IMR-90 (cell line): ENCODE data around the gene PMPCA.

Experiments
- BHLHE40 ChIP-seq: fragments of 150-350 bp; IDR thresholded peaks from 2 replicates; pipeline ENCODE4 v1.6.1; 2016; ENCODE audit warnings: mild to moderate bottlenecking, low read depth, low read length
- CEBPB ChIP-seq: IDR thresholded peaks from 2 replicates; pipeline ENCODE4 v1.6.1; 2012; ENCODE audit warnings: low read depth, low read length, improper control_type of control experiment
- CTCF ChIP-seq: conservative IDR thresholded peaks from 2 replicates; pipeline ENCODE4 v1.5.1; 2012; ENCODE audit warnings: mild to moderate bottlenecking, low read depth, low read length, improper control_type of control experiment
- POLR2A ChIP-seq: IDR thresholded peaks from 2 replicates; pipeline ENCODE4 v1.6.1; 2012; ENCODE audit warnings: mild to moderate bottlenecking, low read depth, low read length
- RAD21 ChIP-seq: IDR thresholded peaks from 2 replicates; pipeline ENCODE4 v1.6.1; 2012; ENCODE audit warnings: low read length, improper control_type of control experiment
- RCOR1 ChIP-seq: IDR thresholded peaks from 2 replicates; pipeline ENCODE4 v1.6.1; 2012; ENCODE audit warnings: mild to moderate bottlenecking, low read length, improper control_type of control experiment; ENCODE audit not compliant: insufficient replicate concordance
- USF2 ChIP-seq: fragments of 150-350 bp; IDR thresholded peaks from 2 replicates; pipeline ENCODE4 v1.6.1; 2017; ENCODE audit warnings: mild to moderate bottlenecking, antibody characterized with exemption, low read length, low read depth

GRCh38 chr9:136442265-136442664 lies 31.8 kb downstream of the PMPCA start:
- TF ChIP-seq CEBPB = no peak
- TF ChIP-seq RCOR1 = no peak
- TF ChIP-seq CTCF = no peak
- TF ChIP-seq USF2 = no peak
- TF ChIP-seq BHLHE40 = no peak
- no peak for TF ChIP-seq RAD21
- TF ChIP-seq POLR2A = no peak
